DND-41 (cell line): ENCODE results near the gene BEST2.

Experiments
- ATAC-seq: fragments of 200-7000 bp; cut with Tn5 transposase; 3 replicates; pipeline ENCODE4 v1.9.1; 2021; ENCODE audit warnings: low read depth; ENCODE audit not compliant: insufficient read depth
- DNase-seq: peaks from one replicate; pipeline ENCODE4 v3.0.0-alpha.2; 2020
- H2AFZ ChIP-seq: 2 replicates; pipeline ENCODE4 v1.6.0; 2012; ENCODE audit warnings: low read depth, low read length
- H3K27ac ChIP-seq: 2 replicates; pipeline ENCODE4 v1.5.1; 2012; ENCODE audit warnings: low read length, inconsistent platforms
- H3K27me3 ChIP-seq: fragments of 200-600 bp; sonication (generic); 2 replicates; pipeline ENCODE4 v1.6.0; 2012; ENCODE audit warnings: low read length, mild to moderate bottlenecking, inconsistent platforms; ENCODE audit not compliant: insufficient read depth, poor library complexity
- H3K36me3 ChIP-seq: 2 replicates; pipeline ENCODE4 v1.5.1; 2012; ENCODE audit warnings: low read length, inconsistent platforms; ENCODE audit not compliant: insufficient read depth
- H3K4me1 ChIP-seq: 2 replicates; pipeline ENCODE4 v1.5.1; 2012; ENCODE audit warnings: mild to moderate bottlenecking, low read length; ENCODE audit not compliant: insufficient read depth
- H3K4me2 ChIP-seq: 2 replicates; pipeline ENCODE4 v1.6.0; 2012; ENCODE audit warnings: mild to moderate bottlenecking, moderate library complexity, low read length, inconsistent platforms; ENCODE audit not compliant: insufficient read depth
- H3K4me3 ChIP-seq, 2 experiments: fragments of 200-600 bp in 1 of 2; shearing (Covaris generic) in 1 of 2; 2 replicates each; pipeline ENCODE4 v1.5.1; 2012 to 2016; ENCODE audit warnings: inconsistent platforms in 2 of 2, low read length in 2 of 2, mild to moderate bottlenecking in 2 of 2, low read depth in 1 of 2, moderate library complexity in 1 of 2
- H3K79me2 ChIP-seq: 2 replicates; pipeline ENCODE4 v1.6.0; 2012; ENCODE audit warnings: low read length, inconsistent platforms; ENCODE audit not compliant: insufficient read depth
- H3K9ac ChIP-seq: 2 replicates; pipeline ENCODE4 v1.6.0; 2012; ENCODE audit warnings: low read depth, mild to moderate bottlenecking, inconsistent platforms, low read length, moderate library complexity
- H3K9me3 ChIP-seq: 2 replicates; pipeline ENCODE4 v1.5.1; 2012; ENCODE audit warnings: low read length, moderate library complexity, mild to moderate bottlenecking, inconsistent platforms; ENCODE audit not compliant: insufficient read depth, severe bottlenecking
- H4K20me1 ChIP-seq: 2 replicates; pipeline ENCODE4 v1.6.0; 2012; ENCODE audit warnings: low read length; ENCODE audit not compliant: insufficient read depth
- EZH2 ChIP-seq: IDR thresholded peaks from 3 replicates; pipeline ENCODE4 v1.6.1; 2012; ENCODE audit warnings: borderline replicate concordance, low read depth, mild to moderate bottlenecking, moderate library complexity, low read length, inconsistent platforms; ENCODE audit not compliant: severe bottlenecking
- TF ChIP-seq, protein P1 (sequence below): IDR thresholded peaks from 2 replicates; pipeline ENCODE4 v1.5.1; 2012; ENCODE audit warnings: borderline replicate concordance, low read length, moderate library complexity, mild to moderate bottlenecking; ENCODE audit not compliant: poor library complexity, severe bottlenecking; ENCODE audit errors: extremely low read depth

Gene BEST2

DNA sequence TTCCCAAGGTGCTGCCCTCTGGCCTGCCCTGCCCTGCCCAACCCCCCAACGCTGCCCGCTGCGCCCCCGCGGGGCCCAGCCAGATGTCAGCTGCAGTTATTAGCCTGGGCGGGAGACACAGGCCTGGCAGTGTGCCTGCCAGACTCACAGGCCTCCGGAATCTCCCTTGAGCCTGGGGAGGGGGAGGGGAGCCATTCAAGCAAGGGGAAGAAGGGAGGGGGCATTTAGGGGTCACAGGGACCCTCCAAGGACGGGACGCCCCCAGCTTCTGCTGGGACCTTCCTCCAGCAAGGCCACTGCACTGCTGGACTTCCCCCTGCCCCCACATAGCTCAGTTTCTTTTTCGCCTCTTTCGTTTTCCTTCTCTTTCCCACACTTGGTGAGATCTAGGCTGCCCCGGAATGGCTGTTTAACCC, 37.1 kb downstream of the BEST2 start:
- H3K4me3 ChIP-seq: no peak overlapping the region
- no peaks in the 10 kb centered on the region; the same call in 1 of the 2 replicates for H4K20me1 ChIP-seq
- no peak overlapping the region for H2AFZ ChIP-seq
- no peak overlapping the region for H3K27ac ChIP-seq
- H3K79me2 ChIP-seq: peaks cover 20% of the 10 kb centered on the region
- no peak overlapping the region for H3K4me2 ChIP-seq
- no peak overlapping the region for H3K9ac ChIP-seq
- no peaks in the 10 kb centered on the region; the same call in 1 of the 2 replicates for H3K36me3 ChIP-seq
- H3K9me3 ChIP-seq: no peaks in the 10 kb centered on the region
- DNase-seq: no peak
- no peak for ATAC-seq
- no peaks in the 10 kb centered on the region for H3K27me3 ChIP-seq
- TF ChIP-seq, protein P1, sequence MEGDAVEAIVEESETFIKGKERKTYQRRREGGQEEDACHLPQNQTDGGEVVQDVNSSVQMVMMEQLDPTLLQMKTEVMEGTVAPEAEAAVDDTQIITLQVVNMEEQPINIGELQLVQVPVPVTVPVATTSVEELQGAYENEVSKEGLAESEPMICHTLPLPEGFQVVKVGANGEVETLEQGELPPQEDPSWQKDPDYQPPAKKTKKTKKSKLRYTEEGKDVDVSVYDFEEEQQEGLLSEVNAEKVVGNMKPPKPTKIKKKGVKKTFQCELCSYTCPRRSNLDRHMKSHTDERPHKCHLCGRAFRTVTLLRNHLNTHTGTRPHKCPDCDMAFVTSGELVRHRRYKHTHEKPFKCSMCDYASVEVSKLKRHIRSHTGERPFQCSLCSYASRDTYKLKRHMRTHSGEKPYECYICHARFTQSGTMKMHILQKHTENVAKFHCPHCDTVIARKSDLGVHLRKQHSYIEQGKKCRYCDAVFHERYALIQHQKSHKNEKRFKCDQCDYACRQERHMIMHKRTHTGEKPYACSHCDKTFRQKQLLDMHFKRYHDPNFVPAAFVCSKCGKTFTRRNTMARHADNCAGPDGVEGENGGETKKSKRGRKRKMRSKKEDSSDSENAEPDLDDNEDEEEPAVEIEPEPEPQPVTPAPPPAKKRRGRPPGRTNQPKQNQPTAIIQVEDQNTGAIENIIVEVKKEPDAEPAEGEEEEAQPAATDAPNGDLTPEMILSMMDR: no peak
- no peak for TF ChIP-seq EZH2
- H3K4me1 ChIP-seq: peaks cover 49% of the 10 kb centered on the region

DNA sequence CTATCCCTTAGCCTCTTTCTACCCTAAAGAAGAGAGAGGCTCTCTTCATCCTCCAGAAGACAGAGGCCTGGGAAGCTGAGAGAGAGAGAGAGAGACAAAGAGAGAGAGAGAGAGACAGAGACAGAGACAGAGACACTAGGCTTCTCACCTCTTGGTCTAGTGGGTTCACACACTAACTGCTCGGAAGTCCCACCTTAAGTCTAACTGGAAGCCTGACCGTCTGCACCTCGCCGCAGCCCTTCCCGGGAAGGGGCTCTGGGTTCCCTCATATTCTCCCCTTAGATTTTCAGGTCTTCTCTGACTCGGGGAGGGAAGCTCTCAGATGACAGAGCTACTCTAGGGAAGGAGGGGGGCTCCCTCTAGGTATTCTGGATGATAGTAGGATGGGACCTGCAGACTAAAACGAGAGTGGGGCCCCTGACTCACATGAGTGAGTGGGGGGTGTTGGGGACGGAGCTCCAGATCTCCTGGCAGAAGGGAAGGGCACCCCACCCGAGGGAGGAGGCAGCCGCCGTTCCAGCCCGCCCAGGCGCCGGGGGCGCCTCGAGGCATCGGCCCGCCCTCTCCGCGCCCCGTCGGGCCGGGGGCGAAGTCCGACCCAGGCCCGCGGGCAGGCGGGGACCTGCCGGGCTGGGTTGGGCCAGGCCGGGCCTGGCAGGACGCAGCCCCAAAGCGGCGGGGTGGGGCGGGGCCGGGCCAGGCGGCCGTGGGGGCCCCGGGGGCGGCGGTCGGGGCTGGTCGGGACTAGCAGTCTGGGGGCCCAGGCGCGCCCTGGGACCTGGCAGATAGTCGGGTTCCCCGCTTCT, 37.7 kb downstream of the BEST2 start:
- no peak overlapping the region for H3K4me3 ChIP-seq
- peak overlapping the region; percentile 79; the same call in 1 of the 2 replicates for H3K9ac ChIP-seq
- TF ChIP-seq, protein P1: no peak
- TF ChIP-seq EZH2: no peak
- no peaks in the 10 kb centered on the region for H3K9me3 ChIP-seq
- H3K36me3 ChIP-seq: no peaks in the 10 kb centered on the region; the same call in 1 of the 2 replicates
- peak overlapping the region; percentile 78 for H3K4me2 ChIP-seq
- H3K27ac ChIP-seq: no peak overlapping the region
- H3K4me1 ChIP-seq: peaks cover 50% of the 10 kb centered on the region
- H4K20me1 ChIP-seq: no peaks in the 10 kb centered on the region; the same call in 1 of the 2 replicates
- peaks cover 23% of the 10 kb centered on the region for H3K79me2 ChIP-seq
- DNase-seq: no peak
- no peaks in the 10 kb centered on the region for H3K27me3 ChIP-seq
- ATAC-seq: no peak
- no peak overlapping the region for H2AFZ ChIP-seq

DNA sequence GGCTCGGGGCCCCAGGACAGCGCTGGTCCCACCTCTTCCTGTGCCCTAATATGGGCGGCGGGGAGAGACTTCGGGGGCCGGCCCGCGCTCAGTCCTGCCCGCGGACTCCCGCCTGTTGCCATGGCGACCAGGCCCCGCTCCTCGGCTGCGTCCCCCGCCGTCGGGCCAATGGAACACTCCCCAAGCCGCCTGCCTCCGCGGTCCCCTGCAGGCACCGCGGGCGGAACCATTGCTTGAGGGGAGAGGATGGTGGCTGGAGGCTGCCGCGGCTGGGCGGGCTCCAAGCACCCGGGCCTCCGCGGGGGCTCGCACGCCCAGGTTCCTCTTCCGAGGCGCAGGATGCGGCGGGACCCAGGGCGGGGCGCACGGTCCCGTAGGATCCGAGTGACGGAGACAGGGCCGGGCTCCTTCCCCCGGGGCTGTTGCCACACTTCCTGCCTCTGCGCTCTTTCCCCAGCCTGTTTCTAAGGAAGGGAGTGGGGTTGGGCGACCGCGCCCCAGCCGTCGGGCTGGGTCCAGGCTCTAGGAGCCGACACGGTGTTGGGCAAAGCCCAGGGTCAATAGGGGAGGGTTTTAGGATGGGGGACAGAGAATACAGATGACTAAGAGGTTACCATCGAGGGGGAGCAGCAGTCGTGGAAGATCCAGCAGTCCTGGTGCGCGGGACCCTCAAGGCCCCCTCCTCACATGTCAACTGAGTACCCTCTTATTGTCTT, 38.5 kb downstream of the BEST2 start:
- peaks cover 53% of the 10 kb centered on the region for H3K4me1 ChIP-seq
- peak; percentile 75 for DNase-seq

More for the DNA sequence above, 38.5 kb downstream of the BEST2 start:
- H3K4me2 ChIP-seq: peak overlapping the region; percentile 78
- no peaks in the 10 kb centered on the region; the same call in 1 of the 2 replicates for H3K36me3 ChIP-seq
- H3K27ac ChIP-seq: peak overlapping the region; percentile 38; the same call in 1 of the 2 replicates
- peaks cover 23% of the 10 kb centered on the region for H3K79me2 ChIP-seq
- no peaks in the 10 kb centered on the region for H3K27me3 ChIP-seq
- H4K20me1 ChIP-seq: no peaks in the 10 kb centered on the region; the same call in 1 of the 2 replicates
- H3K9me3 ChIP-seq: no peaks in the 10 kb centered on the region
- peak overlapping the region in 1 of 2 experiments; percentile 69; a peak in 2 of 4 replicates for H3K4me3 ChIP-seq
- peak overlapping the region; percentile 66 for H2AFZ ChIP-seq
- peak; percentile 31 for ATAC-seq
- no peak for TF ChIP-seq EZH2
- TF ChIP-seq, protein P1: no peak
- H3K9ac ChIP-seq: peak overlapping the region; percentile 79
